HG03108 (cell line): ENCODE measurements around the gene ACCS.

ENCODE experiments used
- ATAC-seq: cut with Tn5 transposase; IDR thresholded peaks from one replicate; pipeline ENCODE4 v1.9.1; 2021; ENCODE audit warnings: moderate library complexity; ENCODE audit not compliant: unreplicated experiment

ACCS gene

DNA sequence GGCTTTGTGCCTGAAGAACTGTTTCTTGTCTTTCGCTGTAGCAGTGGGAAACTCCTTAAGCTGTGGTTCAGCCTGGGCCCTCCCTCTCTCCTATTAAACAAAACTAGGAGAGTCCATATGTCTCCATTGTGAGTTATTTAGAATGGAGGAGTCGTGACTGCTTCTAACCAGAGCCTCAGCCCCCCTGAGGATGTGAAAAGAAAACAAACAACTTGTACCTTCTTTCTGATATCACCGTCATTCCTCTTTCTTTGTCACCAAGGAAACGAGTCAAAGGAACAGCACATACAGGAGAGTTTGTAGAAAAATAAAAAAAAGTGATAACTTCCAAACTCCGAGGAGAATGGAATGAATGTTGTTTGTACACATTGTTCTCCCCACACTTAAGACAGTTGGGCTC, 17.8 kb downstream of the ACCS start:
- ATAC-seq, result no peak

- ATAC-seq, result no peak
Observed at GRCh38 chr11:44085330-44085729, 19.3 kb downstream of the ACCS start.

DNA sequence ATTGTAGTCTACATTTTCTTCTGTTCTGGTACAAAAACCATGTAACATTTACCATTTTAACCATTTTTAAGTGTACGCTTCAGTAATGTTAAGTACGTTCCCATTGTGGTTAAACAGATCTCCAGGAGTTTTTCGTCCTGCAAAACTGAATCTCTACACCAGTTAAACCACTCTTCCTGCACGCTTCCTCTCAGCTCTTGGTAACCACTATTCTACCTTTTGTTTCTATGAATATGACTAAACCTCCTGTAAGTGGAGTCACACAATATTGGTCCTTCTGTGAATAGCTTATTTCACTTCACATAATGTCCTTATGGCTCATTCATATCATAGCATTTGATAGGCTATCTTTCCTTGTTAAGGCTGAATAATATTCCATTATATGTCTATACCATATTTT, 22.3 kb downstream of the ACCS start:
- no peak for ATAC-seq

- no peak for ATAC-seq
Observed at GRCh38 chr11:44088871-44089270, 22.8 kb downstream of the ACCS start.

- no peak for ATAC-seq
Observed at GRCh38 chr11:44090539-44090938, 24.5 kb downstream of the ACCS start.

DNA sequence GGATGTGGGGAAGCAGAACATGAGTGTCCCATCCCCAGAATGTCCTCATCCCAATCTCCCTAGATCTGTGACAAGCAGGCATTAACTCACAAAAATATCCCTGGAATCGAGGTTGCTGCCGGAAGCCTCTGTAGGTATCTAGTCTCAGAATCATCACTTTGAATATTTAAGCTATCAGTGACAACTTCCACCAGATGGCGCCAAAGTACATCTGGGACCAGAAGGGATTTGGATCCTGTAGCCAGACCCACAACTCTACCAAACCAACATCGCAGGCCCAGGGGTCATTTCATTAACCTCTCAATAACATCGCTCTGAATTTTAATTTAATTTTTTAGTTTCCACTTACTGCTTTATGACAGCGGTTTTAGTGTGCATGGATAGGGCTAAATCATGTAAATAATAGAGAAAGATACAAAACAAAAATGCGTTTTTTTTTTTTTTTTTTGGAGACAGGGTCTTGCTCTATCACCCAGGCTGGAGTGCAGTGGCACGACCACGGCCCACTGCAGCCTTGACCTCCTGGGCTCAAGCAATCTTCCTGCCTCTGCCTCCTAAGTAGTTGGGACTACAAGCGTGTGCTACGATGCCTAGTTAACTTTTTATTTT, 28.3 kb downstream of the ACCS start:
- ATAC-seq, result no peak

DNA sequence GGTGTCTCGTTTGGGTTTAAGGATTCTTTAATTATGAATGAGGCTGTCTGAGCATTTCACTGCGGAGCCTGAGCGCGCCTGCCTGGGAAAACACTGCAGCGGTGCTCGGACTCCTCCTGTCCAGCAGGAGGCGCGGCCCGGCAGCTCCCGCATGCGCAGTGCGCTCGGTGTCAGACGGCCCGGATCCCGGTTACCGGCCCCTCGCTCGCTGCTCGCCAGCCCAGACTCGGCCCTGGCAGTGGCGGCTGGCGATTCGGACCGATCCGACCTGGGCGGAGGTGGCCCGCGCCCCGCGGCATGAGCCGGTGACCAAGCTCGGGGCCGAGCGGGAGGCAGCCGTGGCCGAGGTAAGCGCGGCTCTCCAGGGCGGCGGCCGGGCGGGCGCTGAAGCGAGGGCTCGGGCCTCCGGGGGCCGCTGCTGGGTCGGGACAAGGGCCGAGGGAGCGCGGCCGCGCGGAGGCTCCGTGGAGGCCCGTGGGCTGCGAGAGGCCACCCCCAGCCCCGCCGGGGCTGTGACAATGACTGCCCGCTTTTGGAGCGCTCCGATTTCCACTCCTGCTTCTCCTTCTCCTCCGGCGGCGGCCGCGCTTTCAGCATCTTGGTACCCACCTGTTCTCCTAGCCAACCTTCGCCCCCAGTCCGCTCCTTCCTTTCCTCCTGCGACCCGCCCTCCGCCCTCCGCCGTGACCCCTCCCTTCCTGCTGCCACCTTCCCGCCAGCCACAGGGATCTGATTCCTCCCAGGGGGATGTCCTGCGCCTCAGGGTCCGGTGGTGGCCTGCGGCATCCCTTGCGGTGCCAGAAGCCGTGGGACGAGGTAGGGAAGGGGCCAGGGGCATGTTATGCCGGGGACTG, 29.7 kb downstream of the ACCS start, which contains the start of gene EXT2:
Gene EXT2, plus strand, starts transcription at position 173 of the 854 bp plus-strand sequence. CDS start 12,035 bp downstream, outside the sequence.
- peak; percentile 94 for ATAC-seq

GRCh38 chr11:44096360-44097185, 30.5 kb downstream of the ACCS start:
- no peak for ATAC-seq

GRCh38 chr11:44097821-44098220, 31.8 kb downstream of the ACCS start:
- no peak for ATAC-seq

DNA sequence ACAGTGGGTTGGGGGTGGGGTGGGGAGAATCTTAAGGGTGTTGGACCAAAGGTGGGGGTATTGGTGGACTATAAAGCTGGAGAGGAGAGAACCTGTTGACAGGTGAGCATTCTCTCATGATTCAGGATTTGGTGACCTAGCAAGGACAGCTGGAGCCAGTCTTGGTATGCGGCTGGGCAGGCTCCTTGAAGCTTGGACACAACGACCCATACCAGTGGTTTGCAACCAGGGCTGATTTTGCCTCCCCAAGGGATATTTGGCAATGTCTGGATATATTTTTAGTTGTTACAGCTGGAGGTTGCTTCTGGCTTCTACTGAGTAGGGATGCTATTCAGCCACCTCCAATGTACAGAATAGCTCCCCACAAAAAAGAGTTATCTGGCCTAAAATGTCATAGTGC, 35.0 kb downstream of the ACCS start:
- ATAC-seq, result no peak

GRCh38 chr11:44104481-44105294, 38.6 kb downstream of the ACCS start:
- ATAC-seq, result no peak

DNA sequence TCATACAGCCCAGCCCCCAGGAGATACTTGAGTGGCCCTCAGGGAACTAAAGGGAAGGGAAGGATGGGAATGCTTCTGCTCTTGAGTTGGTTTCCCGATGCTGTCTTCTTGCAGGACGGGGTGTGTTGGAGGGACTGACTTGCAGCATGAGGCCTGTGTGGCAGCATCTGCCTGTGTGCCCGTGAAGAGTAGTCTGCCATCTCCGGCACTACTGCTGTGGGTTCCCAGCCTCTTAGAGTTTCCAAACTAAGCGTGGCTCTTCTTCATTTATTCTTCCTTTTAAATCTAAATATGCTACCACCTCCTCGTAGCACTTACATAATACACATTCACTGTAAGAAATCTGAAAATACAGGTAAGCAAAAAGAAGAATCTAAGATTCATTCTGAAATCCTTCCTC, 42.2 kb downstream of the ACCS start:
- ATAC-seq, result no peak

GRCh38 chr11:44110231-44110679, 44.2 kb downstream of the ACCS start:
- peak; percentile 85 for ATAC-seq

DNA sequence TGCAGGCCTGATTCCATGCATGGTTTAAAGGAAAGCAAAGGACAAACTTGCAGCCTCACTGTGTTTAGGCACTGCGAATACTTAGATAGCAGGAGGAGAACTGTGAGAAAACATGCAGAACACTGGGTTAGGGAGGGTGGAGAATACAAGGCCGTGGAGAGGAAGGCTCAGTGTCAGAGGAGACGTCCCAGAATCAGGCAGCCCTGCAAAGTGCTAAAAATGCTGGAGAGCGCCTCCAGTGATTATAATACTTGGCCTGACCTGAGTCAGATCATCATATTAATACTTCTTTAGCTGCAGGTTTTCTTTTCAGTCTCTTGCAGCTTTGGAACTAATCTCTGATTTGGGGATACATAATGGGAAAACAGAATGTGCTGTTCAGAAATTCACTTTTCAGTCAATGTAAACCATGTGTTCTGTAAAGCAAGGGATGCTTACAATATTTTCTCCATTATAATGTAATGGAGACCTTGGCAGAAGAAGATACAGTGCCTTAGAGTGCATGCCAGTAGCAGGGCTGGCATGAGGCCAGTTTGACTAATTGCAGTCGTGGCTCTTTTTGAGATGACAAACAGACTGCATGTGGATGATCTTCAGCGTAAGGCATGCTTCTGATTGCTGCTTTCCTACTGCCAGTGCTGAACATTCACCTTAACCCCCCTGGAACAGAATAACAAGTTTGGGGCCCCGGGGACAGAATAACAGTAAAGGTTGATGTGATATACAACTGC, 46.2 kb downstream of the ACCS start:
- ATAC-seq, result no peak

- no peak for ATAC-seq
Observed at GRCh38 chr11:44113018-44113417, 46.9 kb downstream of the ACCS start.

DNA sequence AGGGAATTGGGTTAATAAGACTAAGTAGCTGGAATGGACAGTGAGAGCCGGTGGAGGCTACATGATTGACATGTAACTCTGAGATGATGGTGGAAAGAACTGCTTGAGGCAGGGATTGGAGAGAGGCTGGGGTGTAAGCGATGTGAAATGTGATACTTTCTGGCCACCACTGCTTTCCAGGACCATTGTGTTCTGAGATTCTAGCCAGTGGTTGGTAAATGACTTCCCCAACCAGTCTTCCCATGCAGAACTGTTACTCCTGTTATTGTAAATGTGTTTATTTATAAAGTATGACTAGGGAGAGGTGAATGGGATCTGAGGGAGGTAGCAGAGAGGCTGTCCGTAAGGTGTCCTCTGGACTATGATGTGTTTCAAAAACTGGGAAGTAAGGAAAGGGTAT, 47.5 kb downstream of the ACCS start:
- no peak for ATAC-seq

- ATAC-seq, result no peak
Observed at GRCh38 chr11:44116234-44116830, 50.3 kb downstream of the ACCS start.

DNA sequence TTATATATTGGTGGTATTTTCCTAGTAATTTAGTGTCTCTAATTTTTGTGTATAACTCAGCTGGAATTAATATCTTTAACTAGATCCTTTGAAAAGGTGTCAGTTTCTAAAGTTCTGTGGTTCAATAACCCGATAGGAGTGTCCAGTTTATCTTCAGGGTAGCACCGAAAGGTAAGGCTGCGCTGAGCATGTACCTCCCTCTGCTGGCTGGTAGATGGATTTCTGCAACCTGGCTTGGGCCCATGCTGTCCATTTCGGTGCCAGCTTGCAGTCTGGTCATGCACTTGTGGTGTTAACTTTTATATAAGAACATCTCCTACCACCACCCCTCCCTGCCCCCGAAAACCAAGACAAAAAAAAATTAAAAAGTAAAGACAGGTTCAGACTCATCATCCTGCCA, 54.1 kb downstream of the ACCS start:
- ATAC-seq, result no peak

DNA sequence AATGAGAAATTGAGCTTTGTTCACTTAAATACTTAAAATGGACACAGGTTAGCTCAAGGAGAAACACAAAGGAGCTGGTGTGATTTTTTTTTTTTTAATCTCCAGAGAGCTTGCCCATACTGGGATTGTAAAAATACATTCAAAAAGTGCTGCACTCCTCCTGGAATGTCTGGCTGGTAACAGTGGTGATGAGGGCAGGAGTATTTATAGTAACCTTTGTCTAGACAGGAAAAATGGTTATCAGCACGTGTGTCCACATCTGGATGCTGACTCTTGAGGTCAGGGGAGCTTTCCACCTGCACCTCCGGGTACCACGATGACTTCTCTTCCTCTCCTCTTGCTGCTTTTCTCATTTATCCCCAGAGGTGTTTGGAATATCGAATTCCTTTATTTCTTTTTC, 59.5 kb downstream of the ACCS start:
- no peak for ATAC-seq

DNA sequence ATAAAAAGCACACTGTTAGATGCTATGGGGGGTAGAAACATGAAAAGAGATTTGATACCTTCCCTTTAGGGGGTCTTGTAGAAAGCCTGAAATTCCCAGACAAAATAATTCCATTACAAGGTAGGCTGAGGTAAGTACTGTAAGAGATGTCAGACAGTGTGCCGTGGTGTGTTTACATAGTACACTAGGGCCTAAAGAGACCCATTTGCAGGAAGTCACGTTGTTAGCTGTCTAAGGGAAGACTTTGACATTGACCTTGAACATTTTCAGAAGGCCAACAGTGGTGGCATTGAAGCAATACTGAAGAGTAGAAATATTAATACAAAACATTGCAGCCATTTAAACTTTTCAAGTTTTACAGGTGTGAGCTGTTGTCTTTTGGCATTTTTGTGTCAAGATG, 60.2 kb downstream of the ACCS start:
- ATAC-seq, result no peak
